Muscle of back (tissue), 11 donors: ENCODE data around the gene TRABD2A. TPM values are rescaled to one million over a fixed set of nuclear protein-coding genes. Genes with fewer than 3 reads are reported as not detected.
"Not testable (repeated sequence)": the region's sequence is repeated elsewhere in the genome, so short reads cannot be mapped to it uniquely, and the experiment has no call there.

Experiments
- DNase-seq, 3 donors: peaks; one replicate each; pipeline versions ENCODE4 v3.0.0 to v3.0.0-alpha.2; 2013
- polyA plus RNA-seq, 10 donors: library from polyadenylated mRNA; unstranded; fragments of 120-200 nt; gene quantifications; one replicate each; pipeline ENCODE4 v1.2.1, GENCODE V29; 2013; ENCODE audit not compliant: insufficient read length in 10 of 10

The TRABD2A gene
- polyA plus RNA-seq, 10 donors, result 0.12 to 7.8 (median 0.39) TPM

- peak; percentile 69 to 85 (median 80) for DNase-seq
These were observed 913 bp upstream of the TRABD2A start for GRCh38 chr2:84881581-84882413.

GRCh38 chr2:84880395-84880644, 564 bp downstream of the TRABD2A start:
- DNase-seq, result no peak

GRCh38 chr2:84879584-84880394, 1.1 kb downstream of the TRABD2A start:
- peak in 1 of 3 donors; percentile 48 for DNase-seq

DNA sequence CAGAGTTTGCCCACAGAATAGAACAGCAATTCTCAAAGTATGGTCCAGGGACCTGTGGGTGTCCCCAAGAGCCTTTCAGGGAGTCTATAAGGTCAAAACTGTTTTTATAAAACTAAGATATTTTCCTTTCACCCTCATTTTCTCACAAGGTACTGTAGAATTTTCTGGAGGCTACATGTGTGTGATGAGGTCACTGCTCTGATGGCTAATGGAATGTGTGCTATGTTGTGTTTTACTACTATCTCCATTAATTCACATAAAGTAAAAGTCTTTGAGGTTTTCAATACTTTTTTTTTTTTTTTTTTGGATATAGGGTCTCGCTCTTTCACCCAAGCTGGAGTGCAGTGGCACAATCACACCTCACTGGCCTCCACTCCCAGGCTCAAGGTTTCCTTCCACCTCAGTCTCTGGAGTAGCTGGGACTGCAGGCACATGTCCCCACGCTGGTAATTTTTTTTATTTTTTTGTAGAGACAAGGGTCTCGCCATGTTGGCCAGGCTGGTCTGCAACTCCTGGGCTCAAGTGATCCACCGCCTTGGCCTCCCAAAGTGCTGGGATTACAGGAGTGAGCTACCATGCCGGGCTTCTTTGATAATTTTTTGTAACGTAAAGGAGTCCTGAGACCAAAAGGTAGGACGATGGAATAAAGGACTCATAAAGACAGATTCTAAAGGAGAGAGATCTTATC, 1.8 kb downstream of the TRABD2A start:
- no peak for DNase-seq

DNA sequence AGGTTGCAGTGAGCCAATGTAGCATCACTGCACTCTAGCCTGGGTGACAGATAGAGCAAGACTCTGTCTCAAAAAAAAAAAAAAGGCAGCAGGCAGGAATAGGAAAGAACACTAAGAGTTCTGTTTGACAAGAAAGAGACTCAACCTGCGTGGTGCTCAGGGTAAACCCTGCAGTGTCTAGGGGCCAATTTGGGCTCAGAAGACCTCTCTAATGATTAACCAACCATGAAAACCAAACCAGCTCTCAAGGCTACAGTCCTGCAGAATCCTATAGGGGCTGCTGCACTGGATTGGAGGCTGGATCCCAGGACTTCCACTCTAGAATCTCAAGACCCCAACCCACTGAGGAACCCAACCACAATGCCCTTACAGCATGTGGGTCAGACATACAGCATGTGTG, 2.4 kb downstream of the TRABD2A start:
- no peak for DNase-seq

- no peak for DNase-seq
These were observed 4.5 kb downstream of the TRABD2A start for GRCh38 chr2:84876369-84876768.

DNA sequence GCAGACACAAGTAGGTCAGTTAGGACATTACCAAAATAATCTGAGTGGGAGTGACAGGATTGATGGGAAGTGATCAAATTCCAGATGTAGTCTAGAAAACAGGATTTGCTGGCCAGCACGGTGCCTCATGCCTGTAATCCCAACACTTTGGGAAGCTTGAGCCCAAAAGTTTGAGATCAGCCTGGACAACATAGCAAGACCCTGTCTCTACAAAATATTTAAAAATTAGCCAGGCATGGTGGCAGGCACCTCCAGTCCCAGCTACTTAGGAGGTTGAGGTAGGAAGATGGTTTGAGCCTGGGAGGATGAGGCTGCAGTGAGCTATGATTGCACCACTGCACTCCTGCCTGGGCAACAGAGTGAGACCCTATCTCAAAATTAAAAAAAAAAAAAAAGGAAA, 5.3 kb downstream of the TRABD2A start:
- not testable (repeated sequence) for DNase-seq

DNA sequence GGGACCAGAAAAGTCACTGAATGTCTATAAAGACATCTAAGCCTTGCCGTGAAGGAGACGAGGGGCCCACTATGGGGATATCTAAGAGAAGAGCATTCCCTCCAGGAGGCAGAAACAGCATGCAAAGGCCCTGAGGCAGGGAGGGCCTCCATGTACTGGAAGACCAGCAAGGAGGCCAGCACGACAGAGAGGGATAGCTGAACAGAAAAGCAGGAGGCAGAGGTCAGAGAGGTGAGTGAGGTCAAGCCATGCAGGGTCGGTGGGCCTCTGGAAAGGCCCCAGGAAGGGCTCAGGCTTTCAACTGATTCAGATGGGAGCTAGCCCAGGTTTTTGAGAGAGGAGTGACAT, 5.7 kb downstream of the TRABD2A start:
- no peak for DNase-seq

DNA sequence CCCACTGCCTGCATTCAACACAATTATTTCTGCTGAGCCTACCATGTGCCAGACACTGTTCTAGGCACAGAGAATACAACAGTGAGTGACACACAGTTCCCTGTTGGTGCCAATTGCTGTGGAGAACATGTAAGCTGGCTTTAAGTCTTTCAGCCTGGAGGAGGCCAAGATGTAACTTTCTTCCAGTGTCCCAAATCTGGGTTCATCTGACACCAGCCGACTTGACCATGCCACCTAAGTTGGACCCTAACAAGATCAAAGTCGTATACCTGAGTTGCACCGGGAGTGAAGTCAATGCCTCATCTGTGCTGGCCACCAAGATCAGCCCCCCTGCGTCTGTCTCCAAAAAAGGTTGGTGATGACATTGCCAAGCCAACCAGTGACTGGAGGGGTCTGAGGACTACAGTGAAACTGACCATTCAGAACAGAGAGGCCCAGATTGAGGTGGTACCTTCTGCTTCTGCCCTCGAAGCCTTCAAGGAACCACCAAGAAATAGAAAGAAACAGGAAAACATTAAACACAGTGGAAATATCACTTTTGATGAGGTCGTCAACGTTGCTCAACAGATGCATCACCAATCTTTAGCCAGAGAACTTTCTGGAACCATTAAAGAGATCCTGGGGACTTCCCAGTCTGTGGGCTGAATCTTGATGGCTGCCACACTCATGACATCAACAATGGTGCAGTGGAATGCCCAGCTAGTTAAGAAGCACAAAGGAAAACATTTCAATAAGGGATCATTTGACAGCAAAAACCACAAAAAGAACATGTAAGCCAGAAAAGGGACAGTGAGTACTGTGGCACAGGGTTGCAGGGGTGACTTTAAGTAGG, 6.3 kb downstream of the TRABD2A start:
- DNase-seq, result no peak

- no peak for DNase-seq
These were observed 7.5 kb downstream of the TRABD2A start for GRCh38 chr2:84873350-84873749.

DNA sequence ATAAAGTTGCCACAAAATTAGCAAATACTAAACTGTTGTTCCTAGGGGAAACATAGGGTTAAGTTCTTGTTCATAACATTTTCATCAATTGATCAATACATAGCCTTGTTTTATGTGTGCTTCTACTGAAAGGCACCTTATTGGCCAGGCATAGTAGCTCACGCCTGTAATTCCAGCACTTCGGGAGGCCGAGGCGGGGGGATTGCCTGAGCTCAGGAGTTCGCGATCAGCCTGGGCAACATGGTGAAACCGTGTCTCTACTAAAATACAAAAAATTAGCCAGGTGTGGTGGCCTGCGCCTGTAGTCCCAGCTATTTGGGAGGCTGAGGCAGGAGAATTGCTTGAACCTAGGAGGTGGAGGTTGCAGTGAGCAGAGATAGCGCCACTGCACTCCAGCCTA, 8.2 kb downstream of the TRABD2A start:
- DNase-seq, result not testable (repeated sequence)

DNA sequence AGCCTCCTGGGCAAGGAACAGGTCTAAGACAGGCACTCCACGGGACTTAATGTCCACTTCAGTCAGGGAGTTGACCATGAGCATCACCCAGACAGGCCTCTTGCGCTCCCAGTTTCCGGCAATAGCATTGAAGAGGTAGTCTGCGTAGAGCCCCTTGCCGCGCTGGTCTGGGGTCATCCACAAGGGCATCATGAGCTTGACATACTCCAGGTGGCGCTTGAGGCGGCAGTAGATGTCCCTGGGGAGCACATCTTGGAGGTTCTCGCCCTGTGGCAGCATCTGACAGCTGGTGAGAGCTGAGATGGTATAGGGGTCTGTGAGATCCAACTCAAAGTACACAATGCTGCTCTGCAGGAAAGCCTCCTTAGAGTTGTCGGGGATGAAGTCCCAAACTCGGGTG, 10.6 kb downstream of the TRABD2A start:
- DNase-seq, result no peak

- not testable (repeated sequence) for DNase-seq
These were observed 12.6 kb downstream of the TRABD2A start for GRCh38 chr2:84868327-84868726.

- DNase-seq, result no peak
These were observed 14.8 kb downstream of the TRABD2A start for GRCh38 chr2:84866122-84866521.

DNA sequence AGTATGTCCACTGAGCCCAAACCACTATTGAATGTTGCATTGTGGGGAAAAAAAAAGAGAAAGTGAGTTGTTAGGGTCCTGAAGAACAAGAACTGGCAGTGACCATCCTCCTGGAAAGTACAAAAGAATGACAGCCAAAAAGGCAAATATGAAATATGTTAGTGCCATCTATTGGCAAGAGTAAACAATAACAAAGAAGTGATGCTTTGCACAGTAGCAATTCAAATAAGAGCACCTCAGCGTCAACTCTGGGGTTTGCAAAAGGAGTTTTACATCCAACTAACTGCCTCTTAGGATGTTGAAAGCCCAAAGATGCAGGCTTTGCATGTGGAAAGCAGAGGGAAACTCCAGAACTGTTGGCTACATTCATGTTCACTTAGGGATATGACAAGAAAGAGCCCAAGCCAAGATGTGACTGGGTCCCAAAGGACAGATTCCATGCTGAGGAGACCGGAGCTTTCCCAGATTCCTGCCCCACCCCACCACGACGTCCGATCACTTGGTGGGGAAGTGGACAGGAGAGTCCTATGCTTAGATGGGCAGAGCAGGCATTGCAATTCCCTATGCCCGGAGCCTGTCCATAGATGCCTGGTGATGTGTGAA, 15.6 kb downstream of the TRABD2A start:
- no peak for DNase-seq

GRCh38 chr2:84862006-84862405, 18.9 kb downstream of the TRABD2A start:
- DNase-seq, result no peak

DNA sequence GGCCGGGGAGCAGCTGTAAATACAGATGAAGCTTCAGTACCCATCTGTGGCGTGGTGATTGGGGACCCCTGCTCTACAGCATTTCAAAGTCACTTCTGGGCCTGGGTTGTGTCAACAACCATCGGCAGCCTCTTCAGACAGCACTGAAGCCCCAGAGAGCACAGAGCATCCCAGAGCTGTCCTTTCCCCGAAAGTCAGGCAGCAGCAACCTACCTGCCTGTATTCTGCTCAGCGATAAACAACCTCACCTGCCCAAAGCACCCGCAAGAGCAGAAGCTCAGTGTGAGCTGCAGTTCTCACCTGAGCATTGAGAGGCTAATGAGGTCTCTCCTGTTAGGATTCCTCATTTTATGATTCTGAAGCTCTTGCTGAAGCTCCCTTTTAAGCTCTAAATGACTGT, 19.3 kb downstream of the TRABD2A start:
- DNase-seq, result no peak

DNA sequence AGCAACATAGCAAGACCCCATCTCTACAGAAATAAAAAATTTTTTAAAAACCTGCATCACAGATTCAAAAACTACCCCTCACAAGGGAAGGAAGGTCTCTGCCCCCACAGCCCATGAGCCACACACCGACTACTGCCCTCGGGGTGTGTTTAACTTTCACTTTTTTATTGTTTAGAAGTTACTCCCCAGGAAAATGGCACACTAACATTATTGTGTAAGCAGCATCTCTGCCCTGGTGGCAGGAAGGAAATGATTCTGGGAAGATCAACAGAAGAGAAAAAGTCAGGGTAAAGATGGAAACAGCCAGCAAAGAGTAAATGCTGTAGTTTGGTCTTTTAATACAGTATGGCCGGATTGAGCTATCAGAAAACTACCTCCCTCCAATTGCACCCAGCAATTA, 21.9 kb downstream of the TRABD2A start:
- DNase-seq, result no peak

DNA sequence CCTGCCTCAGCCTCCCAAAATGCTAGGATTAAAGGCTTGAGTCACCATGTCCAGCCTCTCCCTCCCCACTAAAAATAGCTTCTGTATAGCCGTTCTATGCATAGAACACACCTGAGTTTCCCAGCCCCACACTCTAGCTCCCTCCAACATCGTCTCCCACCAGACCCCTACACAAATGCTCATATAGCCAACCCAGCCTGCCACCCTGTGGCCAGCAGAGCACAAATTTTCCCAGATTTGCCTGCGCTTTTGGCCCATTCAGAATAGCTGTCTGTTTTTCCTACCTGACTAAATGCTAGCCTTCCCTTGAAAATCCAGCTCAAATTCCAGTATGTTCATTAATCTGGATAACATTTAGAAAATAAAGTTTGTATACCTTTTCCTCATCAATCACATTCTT, 22.8 kb downstream of the TRABD2A start:
- DNase-seq, result no peak

DNA sequence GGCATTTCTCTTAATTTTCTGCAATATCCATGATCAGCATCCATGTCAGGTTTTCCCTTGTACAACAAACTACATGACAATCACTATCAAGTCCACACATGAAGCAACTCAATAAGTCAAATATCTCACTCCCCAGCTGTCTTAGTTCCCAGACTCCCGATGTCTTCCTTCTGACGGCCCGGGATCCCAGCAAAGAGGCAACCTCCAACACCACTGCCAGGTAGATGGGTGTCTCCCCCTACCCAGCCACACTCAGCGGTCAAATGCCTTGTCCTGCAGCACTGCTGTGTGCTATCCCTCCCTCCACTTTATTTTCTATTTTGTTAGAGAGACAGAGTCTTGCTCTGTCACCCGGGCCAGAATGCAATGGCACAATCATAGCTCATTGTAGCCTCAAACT, 23.3 kb downstream of the TRABD2A start:
- no peak for DNase-seq

GRCh38 chr2:84856787-84857186, 24.1 kb downstream of the TRABD2A start:
- no peak for DNase-seq

- DNase-seq, result no peak
These were observed 25.2 kb downstream of the TRABD2A start for GRCh38 chr2:84855731-84856130.
